GM12892 (cell line): ENCODE data around the gene MAS1L.

Source experiments
- POLR2AphosphoS5 ChIP-seq: IDR thresholded peaks from 2 replicates; pipeline ENCODE4 v1.6.1; 2011; ENCODE audit warnings: low read depth, low read length, control low read depth
- TAF1 ChIP-seq: IDR thresholded peaks from 2 replicates; pipeline ENCODE4 v1.6.1; 2011; ENCODE audit warnings: low read depth, mild to moderate bottlenecking, control low read depth, low read length, borderline replicate concordance

- TF ChIP-seq TAF1 (no peak), POLR2AphosphoS5 (no peak)
Observed at GRCh38 chr6:29494131-29494530, 6.4 kb upstream of the MAS1L start.
